ENCODE data around the gene DCDC2B.
A peak's percentile ranks its signal among the peaks of the same experiment; 100 is the strongest.

Gene DCDC2B

GRCh38 chr1:32195972-32196823 is 12.7 kb upstream of the DCDC2B start:
- no peak for DNase-seq (ENCODE audit: low read depth)

- no peak for DNase-seq (ENCODE audit: low read depth)
Measured at GRCh38 chr1:32197074-32197473, 11.8 kb upstream of the DCDC2B start.

GRCh38 chr1:32197837-32198236 is 11.1 kb upstream of the DCDC2B start:
- DNase-seq (ENCODE audit: low read depth) = no peak

GRCh38 chr1:32198237-32199042 is 10.4 kb upstream of the DCDC2B start:
- no peak for DNase-seq (ENCODE audit: low read depth)

- DNase-seq (ENCODE audit: low read depth) = no peak
Measured at GRCh38 chr1:32199043-32199716, 9.7 kb upstream of the DCDC2B start.

- peak; percentile 45 for DNase-seq (ENCODE audit: low read depth)
Measured at GRCh38 chr1:32199717-32200072, 9.2 kb upstream of the DCDC2B start.

- DNase-seq (ENCODE audit: low read depth) = peak; percentile 67
Measured at GRCh38 chr1:32200226-32201010, 8.5 kb upstream of the DCDC2B start, which contains the start of gene CCDC28B. CCDC28B (plus strand) TSS chr1:32200595; CDS start chr1:32201936, 1,341 bp downstream.

- peak; percentile 44 for DNase-seq (ENCODE audit: low read depth)
Measured at GRCh38 chr1:32201011-32201855, 7.7 kb upstream of the DCDC2B start.

- no peak for DNase-seq (ENCODE audit: low read depth)
Measured at GRCh38 chr1:32204943-32205361, 3.9 kb upstream of the DCDC2B start.

- DNase-seq (ENCODE audit: low read depth) = peak; percentile 72
Measured at GRCh38 chr1:32205401-32206370, 3.2 kb upstream of the DCDC2B start, which contains the start of gene IQCC. IQCC (plus strand) TSS chr1:32205671; CDS start chr1:32205682, 11 bp downstream.

GRCh38 chr1:32208469-32208868 is 420 bp upstream of the DCDC2B start:
- no peak for DNase-seq (ENCODE audit: low read depth)

- peak; percentile 47 for DNase-seq (ENCODE audit: low read depth)
Measured at GRCh38 chr1:32215629-32216480, 7.0 kb downstream of the DCDC2B start.

- DNase-seq (ENCODE audit: low read depth) = no peak
Measured at GRCh38 chr1:32216566-32216965, 7.7 kb downstream of the DCDC2B start.

- peak; percentile 69 for DNase-seq (ENCODE audit: low read depth)
Measured at GRCh38 chr1:32219022-32219421, 10.1 kb downstream of the DCDC2B start.

GRCh38 chr1:32220746-32221580 is 12.1 kb downstream of the DCDC2B start:
- DNase-seq (ENCODE audit: low read depth) = no peak

GRCh38 chr1:32221581-32221979 is 12.7 kb downstream of the DCDC2B start:
- DNase-seq (ENCODE audit: low read depth) = no peak

- DNase-seq (ENCODE audit: low read depth) = peak; percentile 88
Measured at GRCh38 chr1:32221980-32222755, 13.3 kb downstream of the DCDC2B start, which contains the start of the genes EIF3I and TMEM234. EIF3I (plus strand) TSS chr1:32222407; CDS start chr1:32222442, 35 bp downstream. TMEM234 (minus strand) TSS chr1:32222353; CDS start chr1:32222322, 31 bp downstream.
